ENCODE measurements around the gene PRAME.
"Not testable (repeated sequence)": the region's sequence is repeated elsewhere in the genome, so short reads cannot be mapped to it uniquely, and the experiment has no call there.

PRAME gene

DNA sequence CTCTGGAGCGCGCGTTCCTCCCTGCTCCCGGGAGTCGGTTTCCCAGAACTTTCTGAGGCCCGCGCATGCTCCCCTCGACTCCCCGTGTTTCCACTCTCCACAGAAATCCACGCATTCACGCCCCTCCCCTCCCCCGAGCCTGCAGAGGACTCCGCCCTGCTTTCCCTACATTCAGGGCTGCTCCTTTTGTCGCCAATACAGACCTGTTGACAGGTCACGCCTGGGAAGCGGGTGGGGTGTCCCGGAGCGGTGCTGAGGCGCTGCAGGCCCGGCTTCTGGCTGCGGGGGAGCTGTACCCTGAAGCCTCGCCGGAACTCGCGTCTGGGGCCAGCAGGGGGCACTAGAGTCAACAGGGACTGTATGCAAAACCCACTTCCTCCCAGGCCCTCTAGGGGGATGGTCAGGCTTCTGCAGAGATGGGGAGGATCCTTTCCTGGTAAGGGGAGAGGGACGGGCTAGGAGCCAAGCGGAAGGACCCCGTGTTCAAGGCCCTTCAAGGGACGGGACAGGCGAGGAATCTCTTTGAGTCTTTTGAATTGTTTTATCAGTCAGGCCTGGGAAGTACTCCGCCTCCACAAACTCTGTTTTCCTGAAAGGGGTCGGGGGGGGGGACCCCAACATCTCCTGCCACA is at the start of gene PRAME:
Gene PRAME, minus strand, starts transcription at position 294 of the 632 bp plus-strand sequence. CDS start 2,433 bp downstream, outside the sequence.
- TF ChIP-seq, protein P1, sequence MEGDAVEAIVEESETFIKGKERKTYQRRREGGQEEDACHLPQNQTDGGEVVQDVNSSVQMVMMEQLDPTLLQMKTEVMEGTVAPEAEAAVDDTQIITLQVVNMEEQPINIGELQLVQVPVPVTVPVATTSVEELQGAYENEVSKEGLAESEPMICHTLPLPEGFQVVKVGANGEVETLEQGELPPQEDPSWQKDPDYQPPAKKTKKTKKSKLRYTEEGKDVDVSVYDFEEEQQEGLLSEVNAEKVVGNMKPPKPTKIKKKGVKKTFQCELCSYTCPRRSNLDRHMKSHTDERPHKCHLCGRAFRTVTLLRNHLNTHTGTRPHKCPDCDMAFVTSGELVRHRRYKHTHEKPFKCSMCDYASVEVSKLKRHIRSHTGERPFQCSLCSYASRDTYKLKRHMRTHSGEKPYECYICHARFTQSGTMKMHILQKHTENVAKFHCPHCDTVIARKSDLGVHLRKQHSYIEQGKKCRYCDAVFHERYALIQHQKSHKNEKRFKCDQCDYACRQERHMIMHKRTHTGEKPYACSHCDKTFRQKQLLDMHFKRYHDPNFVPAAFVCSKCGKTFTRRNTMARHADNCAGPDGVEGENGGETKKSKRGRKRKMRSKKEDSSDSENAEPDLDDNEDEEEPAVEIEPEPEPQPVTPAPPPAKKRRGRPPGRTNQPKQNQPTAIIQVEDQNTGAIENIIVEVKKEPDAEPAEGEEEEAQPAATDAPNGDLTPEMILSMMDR (IDR thresholded peaks at IDR 0.05; ENCODE audit: low read depth, low read length) = peak; percentile 94
- peak within 1 kb of the TSS; percentile 17 for H3K27ac ChIP-seq
- no peaks in the 10 kb centered on the region for H3K27me3 ChIP-seq (ENCODE audit: insufficient read depth, low read depth, severe bottlenecking)
- H3K9me3 ChIP-seq (ENCODE audit: severe bottlenecking) = no peaks in the 10 kb centered on the region
- H3K36me3 ChIP-seq = no peaks in the 10 kb centered on the region
- DNase-seq = peak; percentile 94
- peak within 1 kb of the TSS; percentile 40 for H3K4me3 ChIP-seq (ENCODE audit: low read depth, low read length)

GRCh38 chr22:22608022-22608421 is 49.0 kb upstream of the PRAME start:
- H3K36me3 ChIP-seq; H3K27me3 ChIP-seq (ENCODE audit: insufficient read depth, low read depth, severe bottlenecking); DNase-seq; H3K4me3 ChIP-seq (ENCODE audit: low read depth, low read length); H3K27ac ChIP-seq; H3K9me3 ChIP-seq (ENCODE audit: severe bottlenecking): not testable (repeated sequence)

- TF ChIP-seq, protein P1 (IDR thresholded peaks at IDR 0.05; ENCODE audit: low read depth, low read length) = no peak
Observed at GRCh38 chr22:22605074-22605404, 46.0 kb upstream of the PRAME start.

DNA sequence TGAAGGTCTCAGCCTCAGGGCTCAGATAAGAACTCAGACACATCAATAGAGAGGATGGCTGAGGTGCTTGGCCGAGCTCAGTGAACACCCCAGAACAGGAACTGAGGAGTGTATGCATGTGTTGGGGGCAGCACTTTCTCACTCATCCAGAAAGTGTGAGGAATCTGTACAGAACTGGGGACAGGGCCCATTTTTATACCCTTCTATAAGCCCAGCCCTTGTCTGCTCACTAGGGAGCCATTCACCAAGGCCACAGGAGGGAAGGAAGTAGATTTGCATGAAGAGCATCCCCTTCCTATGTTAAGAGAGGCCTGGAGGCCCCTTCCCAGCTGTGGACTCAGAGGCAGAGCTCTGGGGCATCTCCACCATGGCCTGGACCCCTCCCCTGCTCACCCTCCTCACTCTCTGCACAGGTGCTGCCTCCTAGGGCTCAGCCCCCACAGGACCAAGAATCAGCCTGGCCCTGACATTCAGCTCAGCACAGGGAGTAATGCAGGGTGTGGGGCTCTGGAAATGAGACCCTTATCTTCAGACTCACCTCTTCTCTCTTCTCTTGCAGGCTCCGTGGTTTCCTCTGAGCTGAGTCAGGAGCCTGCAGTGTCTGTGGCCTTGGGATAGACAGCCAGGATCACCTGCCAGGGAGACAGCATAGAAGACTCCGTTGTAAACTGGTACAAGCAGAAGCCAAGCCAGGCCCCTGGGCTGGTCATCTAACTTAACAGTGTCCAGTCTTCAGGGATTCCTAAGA is 45.4 kb upstream of the PRAME start:
- Histone ChIP-seq H3K27me3 (ENCODE audit: insufficient read depth, low read depth, severe bottlenecking) (no peaks in the 10 kb centered on the region), H3K27ac (no peak overlapping the region), H3K36me3 (no peaks in the 10 kb centered on the region), H3K4me3 (ENCODE audit: low read depth, low read length) (no peak overlapping the region), H3K9me3 (ENCODE audit: severe bottlenecking) (no peaks in the 10 kb centered on the region)
- no peak for DNase-seq
- TF ChIP-seq, protein P1 (IDR thresholded peaks at IDR 0.05; ENCODE audit: low read depth, low read length) = no peak

More at GRCh38 chr22:22605074-22605404, 46.0 kb upstream of the PRAME start:
- no peak for DNase-seq
- H3K36me3 ChIP-seq = no peaks in the 10 kb centered on the region
- no peaks in the 10 kb centered on the region for H3K27me3 ChIP-seq (ENCODE audit: insufficient read depth, low read depth, severe bottlenecking)
- H3K27ac ChIP-seq = no peak overlapping the region
- H3K4me3 ChIP-seq (ENCODE audit: low read depth, low read length) = no peak overlapping the region
- H3K9me3 ChIP-seq (ENCODE audit: severe bottlenecking) = no peaks in the 10 kb centered on the region

GRCh38 chr22:22603470-22603947 is 44.4 kb upstream of the PRAME start:
- Histone ChIP-seq H3K9me3 (ENCODE audit: severe bottlenecking) (no peaks in the 10 kb centered on the region), H3K27me3 (ENCODE audit: insufficient read depth, low read depth, severe bottlenecking) (no peaks in the 10 kb centered on the region), H3K36me3 (no peaks in the 10 kb centered on the region), H3K4me3 (ENCODE audit: low read depth, low read length) (no peak overlapping the region), H3K27ac (no peak overlapping the region)
- TF ChIP-seq, protein P1 (IDR thresholded peaks at IDR 0.05; ENCODE audit: low read depth, low read length) = no peak
- no peak for DNase-seq

- DNase-seq = no peak
- Histone ChIP-seq H3K36me3 (no peaks in the 10 kb centered on the region), H3K4me3 (ENCODE audit: low read depth, low read length) (no peak overlapping the region), H3K9me3 (ENCODE audit: severe bottlenecking) (no peaks in the 10 kb centered on the region), H3K27ac (no peak overlapping the region), H3K27me3 (ENCODE audit: insufficient read depth, low read depth, severe bottlenecking) (no peaks in the 10 kb centered on the region)
- TF ChIP-seq, protein P1 (IDR thresholded peaks at IDR 0.05; ENCODE audit: low read depth, low read length) = no peak
Observed at GRCh38 chr22:22600531-22601261, 41.6 kb upstream of the PRAME start.

Data from WERI-Rb-1 (cell line).